K562 (cell line): ENCODE measurements around the gene RNASEH2A. TPM values are rescaled to one million over a fixed set of nuclear protein-coding genes. Genes with fewer than 3 reads are reported as not detected.

Source experiments
- BMI1 ChIP-seq: fragments of 150-350 bp; IDR thresholded peaks from 2 replicates; pipeline ENCODE4 v1.6.1; 2014; ENCODE audit warnings: low read length
- CREB3 ChIP-seq: fragments of 450-650 bp; conservative IDR thresholded peaks from 2 replicates; pipeline ENCODE4 v1.6.1; 2016; ENCODE audit warnings: missing genetic modification characterization, low read depth, mild to moderate bottlenecking, missing compliant biosample characterization, moderate library complexity
- CTCF ChIP-seq, 3 experiments: IDR thresholded peaks in 2 of 3; conservative IDR thresholded peaks in 1 of 3; 2 replicates each; pipeline ENCODE4 v1.5.1; 2011 to 2012; ENCODE audit warnings: low read length in 3 of 3, mild to moderate bottlenecking in 3 of 3, control low read depth in 2 of 3, improper control_type of control experiment in 1 of 3, inconsistent platforms in 1 of 3, low read depth in 1 of 3, mixed read lengths in 1 of 3, moderate library complexity in 1 of 3; ENCODE audit not compliant: insufficient read depth in 2 of 3
- FOXJ3 ChIP-seq: sonication (generic); formaldehyde crosslinking; IDR thresholded peaks from 2 replicates; pipeline ENCODE4 v1.4.0; 2020; ENCODE audit warnings: mild to moderate bottlenecking, missing genetic modification reagents
- IRF2 ChIP-seq: sonication (generic); formaldehyde crosslinking; IDR thresholded peaks from 2 replicates; pipeline ENCODE4 v1.8.1; 2022; ENCODE audit warnings: mild to moderate bottlenecking, missing genetic modification reagents
- MCM2 ChIP-seq: fragments of 450-650 bp; IDR thresholded peaks from 2 replicates; pipeline ENCODE4 v1.6.1; 2017; ENCODE audit warnings: low read depth, mild to moderate bottlenecking
- MTA1 ChIP-seq: fragments of 450-650 bp; IDR thresholded peaks from 2 replicates; pipeline ENCODE4 v1.6.1; 2017; ENCODE audit warnings: borderline replicate concordance
- THRAP3 ChIP-seq: fragments of 450-650 bp; IDR thresholded peaks from 2 replicates; pipeline ENCODE4 v1.6.1; 2016; ENCODE audit warnings: mild to moderate bottlenecking, inconsistent platforms, borderline replicate concordance
- UBTF ChIP-seq, 2 experiments: IDR thresholded peaks; 2 replicates each; pipeline ENCODE4 v1.6.1; 2012; ENCODE audit warnings: improper control_type of control experiment in 2 of 2, low read depth in 2 of 2, low read length in 2 of 2, borderline replicate concordance in 1 of 2
- ZBED1 ChIP-seq: IDR thresholded peaks from 2 replicates; pipeline ENCODE4 v1.6.1; 2014
- ZNF165 ChIP-seq: fragments of 250-450 bp; sonication (Bioruptor Pico); IDR thresholded peaks from 2 replicates; pipeline ENCODE4 v1.4.0; 2020; ENCODE audit warnings: borderline replicate concordance
- ZNF280A ChIP-seq: fragments of 450-650 bp; IDR thresholded peaks from 2 replicates; pipeline ENCODE4 v1.6.1; 2018; ENCODE audit warnings: mild to moderate bottlenecking, low read depth; ENCODE audit not compliant: partially characterized antibody
- ZNF316 ChIP-seq: fragments of 450-650 bp; IDR thresholded peaks from 2 replicates; pipeline ENCODE4 v1.6.1; 2016
- ZNF408 ChIP-seq: fragments of 250-450 bp; sonication (Bioruptor Pico); IDR thresholded peaks from 2 replicates; pipeline ENCODE4 v1.4.0; 2020; ENCODE audit warnings: low read depth, mild to moderate bottlenecking, moderate library complexity
- ZNF639 ChIP-seq, 2 experiments: fragments of 200-800 bp in 1 of 2; sonication (Bioruptor generic) in 1 of 2; sonication (generic) in 1 of 2; formaldehyde crosslinking in 1 of 2; IDR thresholded peaks in 1 of 2; conservative IDR thresholded peaks in 1 of 2; 2 replicates each; pipeline versions ENCODE4 v1.5.0 to v1.6.1; 2016 to 2020; ENCODE audit warnings: missing compliant biosample characterization in 1 of 2, missing genetic modification characterization in 1 of 2, missing genetic modification reagents in 1 of 2
- ZNF76 ChIP-seq: fragments of 250-450 bp; sonication (Bioruptor Pico); IDR thresholded peaks from 2 replicates; pipeline ENCODE4 v1.4.0; 2020; ENCODE audit warnings: mild to moderate bottlenecking, moderate library complexity, borderline replicate concordance
- ZNF830 ChIP-seq: fragments of 250-450 bp; sonication (Bioruptor Pico); IDR thresholded peaks from 2 replicates; pipeline ENCODE4 v1.5.0; 2021; ENCODE audit warnings: mild to moderate bottlenecking
- polyA plus RNA-seq, 8 experiments: library from polyadenylated mRNA; depleted of rRNA in 4 of 8; stranded (reverse) in 5 of 8; unstranded in 3 of 8; fragments of >200 nt; fragmentation: Nextera tagmentation in 2 of 8; fragmentation: Illumina TruSeq in 1 of 8; extraction: Ambion mirVana in 2 of 8; extraction: Trizol in 1 of 8; gene quantifications; 2 replicates each; pipeline versions ENCODE4 v1.2.1 to v1.2.3, GENCODE V29; 2011 to 2014; ENCODE audit warnings: inconsistent platforms in 1 of 8, missing spikeins in 1 of 8
- total RNA-seq, 7 experiments: library from RNA; depleted of rRNA in 6 of 7; stranded (reverse); fragments of >200 nt in 6 of 7; fragmentation: Illumina TruSeq in 2 of 7; extraction: Trizol in 2 of 7; gene quantifications; 2 replicates each; pipeline versions ENCODE4 v1.2.1 to v1.2.3, GENCODE V29; 2011 to 2021; ENCODE audit warnings: low replicate concordance in 1 of 7

RNASEH2A gene
- total and polyA plus RNA-seq, 9 of the 15 experiments (the other 6 are each of a cell fraction or from before 2014, with no cell fraction given), result 22.3 to 78.0 (median 61.7) TPM

- TF ChIP-seq CREB3 (tag) (no peak), ZNF280A (no peak), ZNF316 (no peak), FOXJ3 (no peak), ZNF639 (CRISPR knock-in tag; conservative IDR thresholded peaks at IDR 0.05 in 1 of 2, IDR thresholded peaks at IDR 0.05 in 1 of 2) (0 out of 4 replicates have a peak, but pooled peaks of 1 of the 2 experiments have one; percentile 33), ZNF165 (no peak), ZBED1 (no peak), UBTF (IDR thresholded peaks at IDR 0.05; ENCODE audit: borderline replicate concordance in 1 of 2, low read depth in 2 of 2, low read length in 2 of 2) (no peak), BMI1 (no peak), ZNF408 (CRISPR knock-in tag) (no peak), ZNF76 (no peak), IRF2 (CRISPR knock-in tag) (no peak), ZNF830 (CRISPR knock-in tag) (no peak), THRAP3 (no peak), MTA1 (no peak), MCM2 (no peak), CTCF (IDR thresholded peaks at IDR 0.05 in 2 of 3, conservative IDR thresholded peaks at IDR 0.05 in 1 of 3; ENCODE audit: insufficient read depth in 2 of 3, low read depth in 1 of 3, low read length in 3 of 3) (0 out of 6 replicates have a peak, but pooled peaks of 1 of the 3 experiments have one; percentile 15)
Measured at GRCh38 chr19:12833738-12834565, 27.6 kb downstream of the RNASEH2A start (continued).
